Stimulated activated CD4-positive, alpha-beta T cell treated with anti-CD3 and anti-CD28 coated beads, Interleukin-12 subunit alpha, Interleukin-12 subunit beta, amount 100 ng/mL, for 24 hours (primary cell): ENCODE data around the gene CFAP100.

Experiments used
- DNase-seq, 2 experiments: peaks; one replicate each; pipeline ENCODE4 v3.0.0-alpha.2; 2020; ENCODE audit warnings: low read depth in 2 of 2

Gene CFAP100

GRCh38 chr3:126460381-126460780 is 65.7 kb downstream of the CFAP100 start:
- DNase-seq: no peak

DNA sequence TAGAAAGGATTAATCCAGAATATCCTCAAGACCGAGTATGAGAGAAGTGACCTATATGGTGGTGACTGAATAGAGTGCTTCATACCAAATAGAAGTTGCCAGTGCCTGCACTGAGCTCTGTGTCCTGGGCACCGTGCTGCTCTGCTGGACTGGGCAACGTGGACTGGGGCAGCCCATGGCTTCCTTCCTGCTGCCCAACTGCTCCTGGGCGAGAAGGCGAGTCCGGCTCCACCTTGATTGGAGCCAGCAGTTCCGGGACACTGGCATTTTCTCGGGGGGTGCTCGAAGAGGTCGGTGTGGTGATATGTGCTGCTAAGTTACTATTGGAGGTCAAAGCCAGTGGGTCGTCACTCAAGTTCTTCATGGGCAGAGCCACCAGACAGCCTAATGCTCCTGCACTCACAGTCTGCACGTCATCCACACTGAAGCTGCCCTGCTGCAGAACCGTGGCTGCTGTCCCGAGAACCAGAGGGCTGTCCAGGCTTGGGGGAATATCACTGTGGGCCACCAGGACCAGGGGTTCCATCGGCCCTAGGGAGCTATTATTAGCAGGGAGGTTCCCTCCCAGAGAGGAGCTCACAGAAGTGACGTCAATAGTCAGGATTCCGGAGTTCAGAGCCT is 66.9 kb downstream of the CFAP100 start:
- no peak for DNase-seq

DNA sequence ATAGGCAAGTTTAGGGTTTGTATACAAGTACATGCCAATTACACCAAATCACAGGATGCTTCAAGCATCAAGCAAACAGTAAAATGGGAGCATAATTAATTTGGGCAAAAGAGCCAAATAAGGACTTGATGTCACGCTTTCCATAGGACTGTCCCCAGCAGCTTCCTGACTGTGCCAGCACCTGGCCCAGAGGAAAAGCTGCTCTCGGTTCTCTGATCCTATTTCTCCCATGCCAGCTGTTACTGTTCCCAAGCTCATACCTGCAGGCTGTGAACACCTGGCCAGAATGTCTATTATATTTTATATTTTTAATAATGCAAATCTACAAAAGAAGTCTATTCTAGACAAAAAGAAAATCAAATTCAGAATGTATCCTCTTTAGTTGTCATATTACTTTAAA is 68.8 kb downstream of the CFAP100 start:
- no peak for DNase-seq

DNA sequence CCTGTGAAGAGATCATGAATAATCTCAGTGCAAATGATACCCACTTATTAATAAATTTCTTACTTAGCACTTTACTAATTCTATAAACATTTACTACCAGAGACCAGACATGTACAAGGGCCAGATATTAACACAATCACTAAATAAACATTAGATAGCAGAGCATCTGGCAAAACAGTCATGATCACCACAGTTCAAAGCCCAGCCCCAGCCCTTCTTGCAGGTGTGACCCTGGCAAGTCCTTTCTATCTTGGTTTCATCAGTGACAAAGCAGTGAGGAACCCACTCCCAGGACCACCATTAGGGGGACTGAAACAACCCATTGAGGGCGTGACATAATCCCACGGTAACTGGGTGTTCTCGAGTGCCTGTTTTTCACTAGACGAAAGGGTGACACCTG is 69.4 kb downstream of the CFAP100 start:
- DNase-seq: no peak

GRCh38 chr3:126464494-126464893 is 69.8 kb downstream of the CFAP100 start:
- DNase-seq: no peak

DNA sequence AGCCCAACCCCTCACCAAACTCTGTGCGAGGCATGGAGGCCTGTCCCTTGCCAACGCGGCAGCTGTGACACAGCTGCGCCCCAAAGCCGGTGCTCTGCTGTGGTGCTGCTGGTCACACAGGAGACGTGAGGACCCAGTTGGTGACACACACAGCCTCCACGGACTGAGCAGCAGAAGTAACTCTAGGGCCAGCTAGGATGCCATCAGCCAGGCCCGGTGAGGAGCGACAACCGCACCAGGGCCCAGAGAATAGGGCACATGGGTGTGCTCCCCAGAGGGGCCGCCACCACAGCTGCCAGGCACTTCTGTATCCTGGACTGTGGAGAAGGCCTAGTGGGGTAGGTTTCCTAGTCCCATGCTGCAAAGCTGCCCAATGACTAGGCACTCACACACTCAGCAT is 70.3 kb downstream of the CFAP100 start:
- DNase-seq: no peak

- DNase-seq: no peak
Observed at GRCh38 chr3:126465928-126466544, 71.3 kb downstream of the CFAP100 start.

DNA sequence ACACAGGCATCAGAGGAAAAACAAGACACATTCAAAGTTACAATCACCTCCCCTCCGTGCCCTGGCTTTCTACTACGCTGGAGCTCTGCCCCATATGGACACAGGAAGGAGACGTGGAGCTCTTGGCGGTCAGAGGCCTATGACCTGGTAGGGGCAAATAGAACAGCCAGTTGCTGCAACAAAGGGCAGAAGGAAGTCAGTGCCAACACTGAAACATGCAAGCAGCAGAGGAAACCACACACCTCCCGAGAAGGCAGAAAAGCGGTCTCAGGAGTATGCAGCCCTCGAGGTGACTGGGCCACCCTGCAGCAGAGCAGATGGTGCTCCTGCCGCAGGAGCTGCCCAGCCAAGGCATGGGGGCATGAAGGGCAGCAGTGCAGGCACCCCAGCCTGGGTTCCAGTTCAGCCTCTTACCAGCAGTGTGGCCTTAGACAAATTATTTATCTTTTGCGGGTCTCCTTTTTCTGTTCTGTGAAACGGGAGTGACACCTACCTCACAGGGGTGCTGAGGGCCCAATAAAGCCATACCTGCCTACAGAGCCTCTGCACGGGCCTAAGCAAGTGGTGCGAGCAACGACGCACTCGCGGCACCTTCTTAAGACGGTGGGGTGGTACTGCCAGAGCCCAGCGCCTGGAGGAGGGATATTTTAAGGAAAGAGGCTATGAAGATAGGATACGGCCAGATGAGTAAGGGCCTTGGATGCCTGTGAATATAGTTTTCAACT is 72.3 kb downstream of the CFAP100 start:
- DNase-seq: no peak

DNA sequence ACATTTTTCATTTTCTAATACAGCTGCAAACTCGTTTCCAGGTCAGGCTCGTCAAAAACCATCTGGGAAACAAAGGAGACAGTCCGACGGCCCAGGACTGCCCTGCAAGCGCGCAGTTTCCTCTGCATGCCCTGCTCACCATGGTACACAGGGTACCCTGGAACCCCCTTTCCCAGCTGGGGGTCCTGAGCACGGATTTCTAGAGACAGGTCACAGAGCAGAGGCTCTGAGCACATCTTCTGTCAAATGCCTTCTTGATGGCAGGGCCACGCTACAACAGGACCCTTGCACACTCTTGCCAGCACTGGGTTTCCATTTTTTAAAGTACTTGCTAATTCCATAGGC is 72.9 kb downstream of the CFAP100 start:
- no peak for DNase-seq

- DNase-seq: no peak
Observed at GRCh38 chr3:126468028-126468891, 73.6 kb downstream of the CFAP100 start.

- no peak for DNase-seq
Observed at GRCh38 chr3:126469479-126469878, 74.8 kb downstream of the CFAP100 start.

- DNase-seq: no peak
Observed at GRCh38 chr3:126472277-126473006, 77.7 kb downstream of the CFAP100 start.

GRCh38 chr3:126473292-126474168 is 78.8 kb downstream of the CFAP100 start:
- no peak for DNase-seq

DNA sequence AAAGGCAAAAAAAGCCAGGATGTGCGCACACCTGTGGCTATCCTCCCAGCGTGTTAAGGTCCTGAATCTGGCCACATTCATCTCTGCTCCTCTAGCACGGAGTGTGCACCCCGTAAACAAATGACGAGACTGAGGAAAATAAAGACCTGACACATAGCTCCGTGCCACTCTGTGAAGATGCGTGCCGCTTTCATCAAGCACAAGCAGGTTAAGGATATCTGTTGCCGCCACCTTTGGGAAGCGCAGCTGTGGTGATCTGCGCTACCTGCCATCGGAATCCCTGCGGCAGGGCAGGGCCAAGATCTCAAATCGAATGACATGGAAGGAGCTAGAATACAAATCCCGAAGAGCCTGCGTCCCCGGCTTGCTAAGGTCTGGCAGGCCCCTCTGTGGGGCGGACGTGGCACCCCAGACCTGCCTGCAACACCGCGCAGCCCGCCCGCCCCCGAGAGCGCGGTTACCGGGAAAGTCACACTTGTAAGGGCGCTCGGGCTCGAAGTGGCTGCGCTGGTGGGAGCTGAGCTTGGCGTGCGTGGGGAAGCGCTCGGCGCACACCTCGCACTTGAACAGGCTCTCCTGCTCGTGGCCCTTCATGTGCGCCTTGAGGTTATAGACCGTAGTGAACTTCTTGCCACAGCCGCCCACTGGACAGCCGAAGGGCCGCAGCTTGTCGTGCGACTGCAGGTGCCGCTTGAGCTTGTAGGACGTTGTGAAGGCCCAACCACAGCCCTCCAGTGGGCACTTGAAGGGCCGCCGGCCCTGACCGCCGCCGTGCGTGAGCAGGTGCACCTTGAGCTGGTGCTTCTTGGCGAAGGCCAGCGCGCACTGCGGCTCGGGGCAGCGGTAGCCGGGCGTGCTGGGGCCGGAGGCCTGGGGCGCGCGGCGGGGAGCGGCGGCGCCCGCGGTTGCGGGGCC is 80.0 kb downstream of the CFAP100 start:
- DNase-seq: peak in 1 of 2 experiments; percentile 20

- peak; percentile 85 to 89 for DNase-seq
Observed at GRCh38 chr3:126475413-126476114, 80.9 kb downstream of the CFAP100 start, which contains the start of gene ZXDC. TSS of gene ZXDC (minus strand) at chr3:126475891. CDS start at chr3:126475865, 26 bp downstream.

DNA sequence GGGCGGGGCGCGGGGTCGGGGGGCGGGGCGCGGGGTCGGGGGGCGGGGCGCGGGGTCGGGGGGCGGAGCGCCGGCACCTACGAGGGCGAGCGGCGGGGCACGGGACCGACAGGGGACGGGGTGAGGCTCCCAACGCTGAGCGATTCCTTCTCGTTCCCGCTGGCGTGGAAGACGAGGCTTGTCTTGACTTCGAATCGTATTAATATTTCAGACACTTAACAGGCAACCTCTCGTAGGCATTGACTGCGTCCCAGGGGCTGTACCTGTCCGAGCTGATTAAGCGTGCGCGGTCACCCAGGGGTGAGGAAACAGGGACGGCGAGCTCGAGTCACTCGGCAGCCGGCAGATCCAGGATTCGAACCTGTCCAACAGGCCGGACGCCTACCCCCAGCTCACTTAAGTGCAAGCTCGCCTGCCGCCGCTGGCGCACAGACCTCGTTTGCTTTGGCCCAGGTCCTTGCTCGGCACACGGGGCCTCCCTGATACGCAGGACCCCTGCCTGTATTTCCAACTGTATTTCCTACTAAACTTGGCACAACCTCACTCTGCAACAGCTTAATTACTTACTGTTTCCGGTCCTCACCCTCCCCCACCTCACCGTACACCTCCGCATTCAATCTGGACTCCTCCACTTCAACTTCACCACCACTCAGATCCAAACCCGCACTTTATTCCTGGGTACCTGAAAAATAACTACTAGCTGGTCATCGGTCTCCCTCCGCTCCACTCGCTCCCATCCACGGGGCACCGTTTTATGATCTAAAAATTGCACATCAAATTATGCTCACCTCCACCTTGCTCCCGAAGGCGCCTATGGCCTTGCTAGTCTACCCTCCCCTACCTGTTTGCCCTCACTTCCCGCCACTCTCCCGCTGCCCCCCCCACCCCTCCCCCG is 81.7 kb downstream of the CFAP100 start:
- DNase-seq: no peak

DNA sequence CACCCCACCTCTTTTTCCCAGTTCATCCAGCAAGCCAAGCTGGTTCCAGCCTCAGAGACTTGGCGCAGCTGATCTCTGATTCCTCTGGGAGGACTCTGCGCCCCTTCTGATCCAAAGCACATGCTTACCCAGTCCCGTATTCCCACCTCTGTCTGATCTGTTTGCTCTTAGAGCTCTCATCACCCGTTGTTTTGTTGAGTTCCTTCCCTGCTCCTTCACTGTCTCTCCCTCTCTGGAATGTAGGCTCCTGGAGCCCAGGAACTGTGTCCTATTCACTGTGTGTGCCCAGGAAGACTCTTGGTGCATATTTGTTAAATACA is 82.3 kb downstream of the CFAP100 start:
- no peak for DNase-seq
